HepG2 (cell line): Measurements from ENCODE around the gene MECR. TPM values are rescaled to one million over a fixed set of nuclear protein-coding genes. Genes with fewer than 3 reads are reported as not detected.

Experiments
- EZH2 ChIP-seq: conservative IDR thresholded peaks from 2 replicates; pipeline ENCODE4 v1.6.1; 2012; ENCODE audit warnings: mild to moderate bottlenecking, low read depth, low read length, moderate library complexity
- FOSL2 ChIP-seq: sonication (generic); formaldehyde crosslinking; IDR thresholded peaks from 2 replicates; pipeline ENCODE4 v1.4.0; 2020; ENCODE audit warnings: missing genetic modification reagents
- HOMEZ ChIP-seq: IDR thresholded peaks from 2 replicates; pipeline ENCODE4 v1.6.1; 2016; ENCODE audit warnings: low read depth
- KLF11 ChIP-seq: IDR thresholded peaks from 2 replicates; pipeline ENCODE4 v1.6.1; 2016; ENCODE audit warnings: missing compliant biosample characterization
- KLF13 ChIP-seq: sonication (generic); formaldehyde crosslinking; IDR thresholded peaks from 2 replicates; pipeline ENCODE4 v1.4.0; 2020; ENCODE audit warnings: mild to moderate bottlenecking, missing genetic modification reagents
- MAF1 ChIP-seq: sonication (generic); formaldehyde crosslinking; IDR thresholded peaks from 2 replicates; pipeline ENCODE4 v1.5.0; 2020; ENCODE audit warnings: missing genetic modification reagents, borderline replicate concordance
- PHF5A ChIP-seq: IDR thresholded peaks from one replicate; pipeline ENCODE4 v1.6.1; 2018; ENCODE audit warnings: low read depth, missing genetic modification reagents; ENCODE audit not compliant: unreplicated experiment
- PRMT3 ChIP-seq: sonication (generic); formaldehyde crosslinking; IDR thresholded peaks from 2 replicates; pipeline ENCODE4 v1.8.1; 2022; ENCODE audit warnings: low read depth, mild to moderate bottlenecking, moderate library complexity, missing genetic modification reagents, borderline replicate concordance
- RFX1 ChIP-seq: fragments of 450-650 bp; IDR thresholded peaks from 2 replicates; pipeline ENCODE4 v1.6.1; 2017
- ZBTB34 ChIP-seq: sonication (generic); formaldehyde crosslinking; IDR thresholded peaks from 2 replicates; pipeline ENCODE4 v1.8.0; 2022; ENCODE audit warnings: mild to moderate bottlenecking, missing genetic modification reagents
- ZBTB39 ChIP-seq: sonication (generic); formaldehyde crosslinking; IDR thresholded peaks from 2 replicates; pipeline ENCODE4 v1.5.0; 2020; ENCODE audit warnings: missing genetic modification reagents
- ZNF124 ChIP-seq: sonication (generic); formaldehyde crosslinking; IDR thresholded peaks from 2 replicates; pipeline ENCODE4 v1.4.0; 2020; ENCODE audit warnings: missing genetic modification reagents
- ZNF207 ChIP-seq: fragments of 450-650 bp; IDR thresholded peaks from 2 replicates; pipeline ENCODE4 v1.6.1; 2016; ENCODE audit warnings: antibody characterized with exemption, borderline replicate concordance
- ZNF263 ChIP-seq: sonication (generic); formaldehyde crosslinking; IDR thresholded peaks from 2 replicates; pipeline ENCODE4 v1.4.0; 2020; ENCODE audit warnings: missing genetic modification reagents
- ZNF552 ChIP-seq: sonication (generic); formaldehyde crosslinking; IDR thresholded peaks from 2 replicates; pipeline ENCODE4 v1.9.0; 2022; ENCODE audit warnings: missing genetic modification reagents, mild to moderate bottlenecking, borderline replicate concordance
- ZNF572 ChIP-seq: sonication (generic); formaldehyde crosslinking; IDR thresholded peaks from 2 replicates; pipeline ENCODE4 v1.5.1; 2020; ENCODE audit warnings: mild to moderate bottlenecking, missing genetic modification reagents
- ZNF646 ChIP-seq: sonication (generic); formaldehyde crosslinking; IDR thresholded peaks from 2 replicates; pipeline ENCODE4 v1.9.0; 2021; ENCODE audit warnings: mild to moderate bottlenecking, missing genetic modification reagents
- ZNF766 ChIP-seq: sonication (generic); formaldehyde crosslinking; IDR thresholded peaks from 2 replicates; pipeline ENCODE4 v1.5.0; 2020; ENCODE audit warnings: missing genetic modification reagents, borderline replicate concordance
- polyA plus RNA-seq, 8 experiments: library from polyadenylated mRNA; depleted of rRNA in 3 of 8; stranded (reverse) in 7 of 8; unstranded in 1 of 8; fragments of >200 nt; fragmentation: Illumina TruSeq in 4 of 8; extraction: Trizol in 4 of 8; gene quantifications; 2 replicates each; pipeline versions ENCODE4 v1.2.1 to v1.2.3, GENCODE V29; 2011 to 2016; ENCODE audit warnings: low read depth in 4 of 8, missing spikeins in 1 of 8, mixed read lengths in 1 of 8; ENCODE audit not compliant: insufficient read depth in 1 of 8
- total RNA-seq, 5 experiments: library from RNA; depleted of rRNA; stranded (reverse); fragments of >200 nt; fragmentation: Illumina TruSeq; extraction: Trizol; gene quantifications; 2 replicates each; pipeline ENCODE4 v1.2.3, GENCODE V29; 2016; ENCODE audit warnings: low read depth in 1 of 5

The MECR gene
- total and polyA plus RNA-seq, 2 of the 13 experiments (the other 11 are each of a cell fraction or from before 2014, with no cell fraction given) = 18.8 to 24.9 TPM

GRCh38 chr1:29230553-29231378 is at the start of gene MECR (continued):
- TF ChIP-seq ZBTB34 (CRISPR knock-in tag) (no peak), PHF5A (CRISPR knock-in tag) (no peak), ZNF646 (CRISPR knock-in tag) (no peak), ZNF207 (no peak), KLF13 (CRISPR knock-in tag) (0 out of 2 replicates have a peak, but pooled peaks have one; percentile 29), RFX1 (no peak), ZBTB39 (CRISPR knock-in tag) (0 out of 2 replicates have a peak, but pooled peaks have one; percentile 59), ZNF263 (CRISPR knock-in tag) (no peak), KLF11 (CRISPR knock-in tag) (0 out of 2 replicates have a peak, but pooled peaks have one; percentile 63), ZNF124 (CRISPR knock-in tag) (no peak; the same call in 1 of the 2 replicates), MAF1 (CRISPR knock-in tag) (no peak), PRMT3 (no peak), ZNF766 (CRISPR knock-in tag) (no peak), ZNF552 (CRISPR knock-in tag) (no peak; the same call in 1 of the 2 replicates), HOMEZ (no peak), ZNF572 (CRISPR knock-in tag) (peak; percentile 76; the same call in 1 of the 2 replicates), FOSL2 (no peak; the same call in 1 of the 2 replicates), EZH2 (no peak)
